ENCODE measurements around the gene SPOCK2. TPM values are rescaled to one million over a fixed set of nuclear protein-coding genes. Genes with fewer than 3 reads are reported as not detected.

Gene SPOCK2
- total and polyA plus RNA-seq, 2 donors (not counting 3 experiments of a cell fraction or from before 2014, with no cell fraction given), result 0.40 to 1.1 TPM

DNA sequence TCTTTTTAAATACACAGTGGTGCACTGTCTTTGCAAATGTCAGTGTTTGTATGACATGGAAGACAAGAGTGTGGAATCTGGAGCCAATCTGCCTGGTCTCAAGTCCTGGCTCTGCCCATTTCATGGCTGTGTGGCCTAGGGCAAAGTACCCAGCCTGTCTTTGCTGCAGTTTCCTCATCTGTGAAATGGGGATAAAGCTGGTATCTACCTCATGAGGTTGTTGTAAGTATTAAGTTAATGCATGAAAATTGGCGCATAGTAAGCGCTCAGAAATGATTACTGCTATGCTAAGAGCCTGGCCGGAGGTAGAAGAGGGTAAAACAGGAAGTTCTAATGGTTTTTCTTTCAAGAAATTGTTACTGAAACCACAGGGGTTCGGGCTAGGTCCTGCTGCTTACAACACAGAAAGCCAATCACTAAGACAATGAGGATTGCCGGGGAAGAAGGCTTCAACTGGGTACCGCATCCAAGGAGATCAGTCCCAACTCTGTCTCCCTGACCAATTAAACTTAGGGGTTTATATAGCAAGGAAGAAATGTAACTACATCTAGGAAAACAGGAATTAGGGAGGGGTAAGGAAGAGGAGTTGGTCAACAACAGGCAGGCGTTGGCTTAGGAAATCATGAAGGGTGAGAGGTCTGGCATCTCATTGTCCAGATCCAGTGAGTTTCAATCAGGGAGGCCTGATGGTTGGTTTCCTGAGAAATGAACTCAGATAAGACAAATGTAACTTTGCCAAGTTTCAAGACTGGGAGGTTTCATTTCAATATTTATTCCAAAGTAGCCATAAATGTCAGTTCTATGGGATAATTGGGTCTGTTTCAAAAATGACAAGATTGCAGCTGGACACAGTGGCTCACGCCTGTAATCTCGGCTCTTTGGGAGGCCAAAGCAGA, 67.2 kb downstream of the SPOCK2 start:
- no peaks in the 10 kb centered on the region for H3K9me3 ChIP-seq (replicated peaks; ENCODE audit: control insufficient read depth, insufficient read depth, low read length)
- H3K9me1 ChIP-seq (replicated peaks; ENCODE audit: control insufficient read depth, extremely low read depth, insufficient read depth, low read length), result no peaks in the 10 kb centered on the region
- no peak for TF ChIP-seq POLR2AphosphoS5 (IDR thresholded peaks at IDR 0.05; ENCODE audit: insufficient read depth, low read depth, low read length)
- TF ChIP-seq, protein P1, sequence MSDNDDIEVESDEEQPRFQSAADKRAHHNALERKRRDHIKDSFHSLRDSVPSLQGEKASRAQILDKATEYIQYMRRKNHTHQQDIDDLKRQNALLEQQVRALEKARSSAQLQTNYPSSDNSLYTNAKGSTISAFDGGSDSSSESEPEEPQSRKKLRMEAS (IDR thresholded peaks at IDR 0.05; ENCODE audit: insufficient read depth, insufficient read length), result no peak
- no peak for TF ChIP-seq POLR2A (IDR thresholded peaks at IDR 0.05; ENCODE audit: low read depth, low read length)
- TF ChIP-seq, protein P2, sequence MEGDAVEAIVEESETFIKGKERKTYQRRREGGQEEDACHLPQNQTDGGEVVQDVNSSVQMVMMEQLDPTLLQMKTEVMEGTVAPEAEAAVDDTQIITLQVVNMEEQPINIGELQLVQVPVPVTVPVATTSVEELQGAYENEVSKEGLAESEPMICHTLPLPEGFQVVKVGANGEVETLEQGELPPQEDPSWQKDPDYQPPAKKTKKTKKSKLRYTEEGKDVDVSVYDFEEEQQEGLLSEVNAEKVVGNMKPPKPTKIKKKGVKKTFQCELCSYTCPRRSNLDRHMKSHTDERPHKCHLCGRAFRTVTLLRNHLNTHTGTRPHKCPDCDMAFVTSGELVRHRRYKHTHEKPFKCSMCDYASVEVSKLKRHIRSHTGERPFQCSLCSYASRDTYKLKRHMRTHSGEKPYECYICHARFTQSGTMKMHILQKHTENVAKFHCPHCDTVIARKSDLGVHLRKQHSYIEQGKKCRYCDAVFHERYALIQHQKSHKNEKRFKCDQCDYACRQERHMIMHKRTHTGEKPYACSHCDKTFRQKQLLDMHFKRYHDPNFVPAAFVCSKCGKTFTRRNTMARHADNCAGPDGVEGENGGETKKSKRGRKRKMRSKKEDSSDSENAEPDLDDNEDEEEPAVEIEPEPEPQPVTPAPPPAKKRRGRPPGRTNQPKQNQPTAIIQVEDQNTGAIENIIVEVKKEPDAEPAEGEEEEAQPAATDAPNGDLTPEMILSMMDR (IDR thresholded peaks at IDR 0.05; ENCODE audit: extremely low read depth in 1 of 2, insufficient read depth in 1 of 2, low read depth in 1 of 2, low read length in 2 of 2), result no peak
- TF ChIP-seq EZH2 (IDR thresholded peaks at IDR 0.05; ENCODE audit: borderline replicate concordance, low read depth, low read length, severe bottlenecking), result no peak
- no peak for TF ChIP-seq GATA2 (IDR thresholded peaks at IDR 0.05; ENCODE audit: insufficient read depth, insufficient read length, low read depth, low read length)
- TF ChIP-seq MYC (IDR thresholded peaks at IDR 0.05; ENCODE audit: low read depth, low read length), result no peak
- TF ChIP-seq FOS (IDR thresholded peaks at IDR 0.05; ENCODE audit: borderline replicate concordance, insufficient read depth, low read length), result no peak
- no peak for TF ChIP-seq JUN (IDR thresholded peaks at IDR 0.05; ENCODE audit: borderline replicate concordance, insufficient read depth, insufficient read length, low read depth)
- H3K4me2 ChIP-seq (ENCODE audit: insufficient read depth, low read length), result peak overlapping the region; percentile 18
- H4K20me1 ChIP-seq (replicated peaks; ENCODE audit: control insufficient read depth, extremely low read depth, insufficient read depth, low read length), result no peaks in the 10 kb centered on the region
- H3K4me1 ChIP-seq (ENCODE audit: control insufficient read depth, extremely low read depth, insufficient read depth, low read length), result peaks cover 7% of the 10 kb centered on the region
- ChIA-PET CTCF (interaction anchor here (1.1 to 2.5 kb wide), 2 partner anchors 27 to 125 kb away, joined by 3 to 8 read pairs; no protein-coding TSS in a partner anchor), POLR2A (no interaction called here)
- no peaks in the 10 kb centered on the region for H3K79me2 ChIP-seq (ENCODE audit: control insufficient read depth, insufficient read depth, low read length)
- peak; percentile 70 for DNase-seq (ENCODE audit: low read depth, low spot score)
- dilution Hi-C loops (cut with MboI; ENCODE audit: extremely low pct_ligation_motif_present, low sequenced_read_pairs) (no loop called here), intact Hi-C loops (cut with micrococcal nuclease) (no loop called here)
- H3K27ac ChIP-seq (ENCODE audit: insufficient read depth, low read depth, low read length), result no peak overlapping the region
- no peak overlapping the region for H3K9ac ChIP-seq (replicated peaks; ENCODE audit: extremely low read depth, insufficient read depth, low read length)
- H3K4me3 ChIP-seq (replicated peaks in 1 of 3; ENCODE audit: insufficient read depth in 1 of 3, low read depth in 1 of 3, low read length in 3 of 3), result no peak overlapping the region
- no peaks in the 10 kb centered on the region for H3K36me3 ChIP-seq (ENCODE audit: control insufficient read depth in 2 of 2, extremely low read depth in 1 of 2, insufficient read depth in 2 of 2, low read length in 2 of 2)
- peaks cover 2 to 7% of the 10 kb centered on the region in 2 experiments for H3K27me3 ChIP-seq (ENCODE audit: control insufficient read depth in 2 of 2, insufficient read depth in 2 of 2, low read length in 2 of 2)
- peak; percentile 81 for FAIRE-seq
- H2AFZ ChIP-seq (ENCODE audit: low read depth, low read length), result peak overlapping the region; percentile 40
- BruUV-seq (replicated peaks), result no TSS peak
